COLO668 (cell line): ENCODE measurements around the gene FAM174C.

ENCODE experiments used
- DNase-seq: peaks from one replicate; lab custom pipeline; 2025; ENCODE audit not compliant: unreplicated experiment; lab: John Stamatoyannopoulos, UW

The FAM174C gene

DNA sequence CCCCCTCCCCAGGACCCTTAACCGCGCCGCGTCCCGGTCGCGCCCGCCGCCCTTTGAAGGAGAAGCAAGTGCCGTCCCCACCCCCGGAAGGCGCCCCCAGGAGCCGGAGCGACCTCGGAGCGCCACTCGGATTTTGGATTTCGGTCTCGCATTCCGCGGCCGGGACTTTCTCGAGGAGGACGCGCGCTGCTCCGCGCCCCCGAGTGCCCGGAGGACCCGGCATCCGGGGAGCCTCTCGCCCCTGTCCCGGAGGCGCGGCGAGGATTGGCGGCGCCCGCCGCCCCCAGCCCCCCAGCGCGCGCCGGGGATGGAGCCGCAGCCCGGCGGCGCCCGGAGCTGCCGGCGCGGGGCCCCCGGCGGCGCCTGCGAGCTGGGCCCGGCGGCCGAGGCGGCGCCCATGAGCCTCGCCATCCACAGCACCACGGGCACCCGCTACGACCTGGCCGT lies 25.3 kb upstream of the FAM174C start:
- peak; percentile 60 for DNase-seq

DNA sequence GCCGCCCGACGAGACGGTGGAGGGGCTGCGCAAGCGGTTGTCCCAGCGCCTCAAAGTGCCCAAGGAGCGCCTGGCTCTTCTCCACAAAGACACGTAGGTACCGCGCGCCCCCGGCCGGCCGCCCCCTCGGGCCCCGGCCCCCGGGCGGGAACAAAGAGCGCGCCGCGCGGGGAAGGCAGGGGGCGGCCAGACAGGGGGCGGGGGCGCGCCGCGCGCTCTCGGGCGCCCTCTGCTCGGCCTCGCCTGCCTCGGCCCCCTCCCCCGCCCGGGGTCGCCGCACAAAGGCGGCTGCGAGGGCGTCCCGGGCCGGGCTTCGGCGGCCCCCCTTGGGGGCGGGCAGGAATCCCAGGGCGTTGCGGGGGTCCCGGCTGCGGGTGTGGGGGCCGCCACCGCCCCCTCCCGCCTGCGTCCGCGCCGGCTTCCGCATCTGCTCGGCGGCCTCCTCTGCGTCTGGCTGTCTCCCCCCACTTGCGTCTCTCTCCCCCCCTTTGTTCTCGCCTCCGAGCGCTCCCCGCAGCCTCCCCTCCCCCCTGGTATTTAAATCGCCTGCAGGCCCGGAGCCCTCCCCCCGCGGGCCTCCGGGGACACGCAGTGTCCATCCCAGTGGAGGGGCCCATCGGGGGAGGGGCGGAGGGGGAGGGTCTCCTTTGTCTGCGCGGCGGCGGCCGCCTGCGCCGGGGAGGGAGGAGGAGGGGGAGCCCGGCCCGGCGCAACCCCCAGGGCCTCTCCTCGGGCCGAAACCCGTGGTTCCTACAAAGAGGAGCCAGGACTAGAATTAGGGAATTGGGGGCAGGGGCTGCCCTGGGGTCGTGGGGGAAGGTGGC lies 24.7 kb upstream of the FAM174C start:
- DNase-seq, result peak; percentile 83

DNA sequence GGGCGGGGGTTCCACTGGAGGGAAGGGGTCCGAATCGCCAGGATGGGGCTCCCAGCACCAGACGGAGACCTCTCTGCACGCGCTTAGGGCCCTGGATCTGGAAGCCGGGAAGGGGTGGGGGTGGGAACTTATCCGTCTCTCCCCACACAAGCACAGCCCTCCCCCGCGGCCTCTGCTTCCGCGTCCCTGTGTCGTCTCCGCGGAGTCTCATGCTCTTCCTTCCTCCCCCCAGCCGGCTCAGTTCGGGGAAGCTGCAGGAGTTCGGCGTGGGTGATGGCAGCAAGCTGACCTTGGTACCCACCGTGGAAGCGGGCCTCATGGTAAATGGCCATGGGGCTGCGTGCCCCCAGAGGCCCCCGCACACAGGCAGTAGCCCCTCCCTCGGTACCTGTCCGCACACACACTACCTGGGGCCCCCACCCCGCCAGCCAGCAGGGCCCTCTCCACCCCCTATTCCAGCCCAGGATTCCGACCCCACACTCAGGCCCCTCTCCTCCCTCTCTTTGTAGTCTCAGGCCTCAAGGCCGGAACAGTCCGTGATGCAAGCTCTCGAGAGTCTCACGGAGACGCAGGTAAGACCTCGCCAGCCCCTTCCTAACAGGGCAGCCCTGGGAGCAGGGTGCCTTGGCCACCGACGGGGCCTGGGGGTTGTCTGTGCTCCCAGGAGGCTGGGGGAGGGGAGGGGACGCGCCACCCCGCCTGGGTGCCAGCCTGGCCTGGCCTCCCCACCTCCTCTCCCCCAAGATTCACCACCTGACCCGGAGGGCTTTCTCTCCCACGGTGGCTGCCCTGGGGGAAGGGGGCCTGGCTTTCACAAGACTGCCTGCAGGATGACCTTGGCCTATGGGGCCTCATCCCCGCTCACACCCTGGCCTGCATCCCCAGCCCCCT lies 23.8 kb upstream of the FAM174C start:
- peak; percentile 86 for DNase-seq

DNA sequence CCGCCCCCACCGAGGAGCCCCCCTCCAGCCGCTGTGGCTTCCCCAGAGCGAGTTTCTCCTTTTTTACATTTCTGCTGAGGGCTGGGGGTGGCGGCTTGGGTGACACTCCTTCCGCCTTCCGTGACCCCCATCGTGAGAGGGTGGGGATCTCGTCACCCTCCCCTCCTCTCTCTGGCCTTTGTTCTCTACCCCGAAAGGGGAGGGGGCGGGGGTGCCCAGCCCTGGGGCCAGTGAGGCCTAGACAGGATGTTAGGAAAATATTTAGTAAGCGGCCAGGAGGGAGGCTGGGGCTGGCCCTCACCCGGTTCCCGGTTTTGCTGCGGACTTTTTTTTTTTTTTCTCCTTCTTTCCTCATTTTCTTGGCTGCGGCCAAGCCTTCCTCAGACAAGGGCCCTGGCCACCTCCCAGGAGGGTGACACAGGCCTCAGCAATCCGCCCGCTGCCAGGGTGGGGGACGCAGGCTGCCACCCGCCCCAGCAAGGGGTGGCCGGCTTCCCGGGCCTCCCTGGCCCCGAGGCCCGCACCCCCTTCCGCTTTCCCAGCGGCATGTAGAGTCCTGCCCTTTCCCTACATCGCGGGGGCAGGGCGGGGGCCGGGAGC lies 23.0 kb upstream of the FAM174C start:
- peak; percentile 76 for DNase-seq

DNA sequence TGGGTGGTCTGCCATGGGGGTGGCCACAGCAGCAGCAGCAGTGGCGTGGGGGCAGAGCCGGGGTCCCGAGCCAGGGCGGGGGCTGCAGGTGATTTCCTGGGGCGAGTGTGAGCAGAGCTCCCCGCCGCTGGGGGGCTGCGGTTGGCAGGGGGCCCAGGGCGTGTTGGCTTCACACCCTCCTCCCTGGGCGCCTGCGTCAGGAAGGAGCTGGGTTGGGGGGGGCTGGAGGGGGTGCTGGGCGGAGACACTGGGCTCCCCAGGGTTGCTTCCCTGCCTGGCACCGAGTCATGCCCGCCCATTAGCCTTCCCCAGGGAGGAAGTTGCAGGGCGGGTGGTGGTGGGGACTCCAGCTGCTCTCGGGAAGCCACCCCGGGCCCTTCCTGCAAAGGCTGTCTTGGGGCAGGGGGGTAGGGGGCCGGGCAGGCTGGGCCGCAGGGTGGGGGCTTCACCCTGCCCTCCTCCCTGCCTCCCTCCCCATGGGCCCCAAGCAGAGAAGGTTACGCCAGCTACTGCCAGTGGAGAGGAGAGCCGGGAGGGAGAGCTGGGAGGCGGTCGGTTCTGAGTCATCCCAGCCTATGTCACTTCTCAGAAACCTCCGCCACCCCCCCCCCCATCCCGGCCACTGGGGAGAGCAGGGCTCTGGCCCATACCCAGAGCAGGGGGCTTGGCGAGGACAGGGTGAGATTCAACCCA lies 22.4 kb upstream of the FAM174C start:
- DNase-seq, result peak; percentile 79

DNA sequence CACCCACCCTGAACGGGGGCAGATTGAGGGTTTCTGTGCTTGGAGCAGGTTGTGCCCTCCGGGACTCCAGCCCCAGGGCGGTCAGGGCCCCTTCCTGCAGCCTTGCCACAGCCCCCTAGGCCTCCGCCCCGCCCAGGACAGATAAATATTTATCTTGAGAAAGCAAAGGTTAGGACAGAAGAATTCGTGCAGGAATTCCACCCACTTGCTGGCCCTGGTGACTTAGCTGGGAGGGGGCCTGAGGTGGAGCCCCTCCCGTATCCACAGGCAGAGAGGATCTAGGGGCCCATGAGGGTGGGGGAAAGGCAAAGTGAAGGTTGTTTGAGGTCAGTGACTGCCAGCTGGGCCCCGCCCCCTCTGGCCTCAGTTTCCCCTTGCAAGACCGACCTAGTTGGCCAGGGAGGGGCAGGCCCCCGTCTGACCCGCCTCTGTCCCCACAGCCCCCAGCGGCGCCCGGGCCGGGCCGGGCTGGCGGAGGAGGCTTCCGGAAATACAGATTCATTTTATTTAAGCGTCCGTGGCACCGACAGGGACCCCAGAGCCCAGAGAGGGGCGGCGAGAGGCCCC lies 21.7 kb upstream of the FAM174C start:
- DNase-seq, result no peak

DNA sequence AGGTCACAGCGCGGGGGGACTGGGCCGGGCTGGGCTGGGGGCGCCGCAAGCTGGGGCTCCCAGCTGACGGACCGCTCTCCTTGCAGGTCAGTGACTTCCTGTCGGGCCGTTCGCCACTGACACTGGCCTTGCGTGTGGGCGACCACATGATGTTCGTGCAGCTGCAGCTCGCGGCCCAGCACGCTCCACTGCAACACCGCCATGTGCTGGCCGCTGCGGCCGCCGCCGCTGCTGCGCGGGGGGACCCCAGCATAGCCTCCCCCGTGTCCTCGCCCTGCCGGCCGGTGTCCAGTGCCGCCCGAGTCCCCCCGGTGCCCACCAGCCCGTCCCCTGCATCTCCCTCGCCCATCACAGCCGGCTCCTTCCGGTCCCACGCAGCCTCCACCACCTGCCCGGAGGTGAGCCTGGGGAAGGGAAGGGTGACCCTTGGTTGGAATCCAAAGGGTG lies 21.2 kb upstream of the FAM174C start:
- no peak for DNase-seq

DNA sequence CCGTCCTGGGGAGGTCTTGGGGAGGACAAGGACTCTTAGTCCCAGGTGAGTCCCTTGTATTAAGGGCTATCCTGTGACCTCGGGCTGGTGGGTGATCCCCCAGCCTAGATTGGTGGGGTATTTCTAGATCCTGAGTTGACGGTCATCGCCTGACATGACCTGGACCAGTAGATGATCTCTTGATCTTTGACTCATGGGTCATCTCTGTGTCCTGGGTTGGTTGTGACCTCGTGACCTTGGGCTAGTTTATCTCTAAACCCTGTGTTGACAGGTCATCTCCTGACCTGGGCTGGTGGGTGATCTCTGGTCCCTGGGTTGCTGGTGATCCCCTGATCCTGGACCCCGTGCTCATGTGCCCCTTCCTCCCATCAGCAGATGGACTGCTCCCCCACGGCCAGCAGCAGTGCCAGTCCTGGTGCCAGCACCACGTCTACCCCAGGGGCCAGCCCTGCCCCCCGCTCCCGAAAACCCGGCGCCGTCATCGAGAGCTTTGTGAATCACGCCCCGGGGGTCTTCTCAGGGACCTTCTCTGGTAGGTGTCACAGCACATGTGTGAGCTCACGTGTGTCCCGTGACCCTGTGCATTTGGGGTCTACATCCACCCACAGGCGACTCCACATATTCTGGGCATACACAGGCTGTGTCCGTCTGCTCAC lies 20.7 kb upstream of the FAM174C start:
- no peak for DNase-seq

DNA sequence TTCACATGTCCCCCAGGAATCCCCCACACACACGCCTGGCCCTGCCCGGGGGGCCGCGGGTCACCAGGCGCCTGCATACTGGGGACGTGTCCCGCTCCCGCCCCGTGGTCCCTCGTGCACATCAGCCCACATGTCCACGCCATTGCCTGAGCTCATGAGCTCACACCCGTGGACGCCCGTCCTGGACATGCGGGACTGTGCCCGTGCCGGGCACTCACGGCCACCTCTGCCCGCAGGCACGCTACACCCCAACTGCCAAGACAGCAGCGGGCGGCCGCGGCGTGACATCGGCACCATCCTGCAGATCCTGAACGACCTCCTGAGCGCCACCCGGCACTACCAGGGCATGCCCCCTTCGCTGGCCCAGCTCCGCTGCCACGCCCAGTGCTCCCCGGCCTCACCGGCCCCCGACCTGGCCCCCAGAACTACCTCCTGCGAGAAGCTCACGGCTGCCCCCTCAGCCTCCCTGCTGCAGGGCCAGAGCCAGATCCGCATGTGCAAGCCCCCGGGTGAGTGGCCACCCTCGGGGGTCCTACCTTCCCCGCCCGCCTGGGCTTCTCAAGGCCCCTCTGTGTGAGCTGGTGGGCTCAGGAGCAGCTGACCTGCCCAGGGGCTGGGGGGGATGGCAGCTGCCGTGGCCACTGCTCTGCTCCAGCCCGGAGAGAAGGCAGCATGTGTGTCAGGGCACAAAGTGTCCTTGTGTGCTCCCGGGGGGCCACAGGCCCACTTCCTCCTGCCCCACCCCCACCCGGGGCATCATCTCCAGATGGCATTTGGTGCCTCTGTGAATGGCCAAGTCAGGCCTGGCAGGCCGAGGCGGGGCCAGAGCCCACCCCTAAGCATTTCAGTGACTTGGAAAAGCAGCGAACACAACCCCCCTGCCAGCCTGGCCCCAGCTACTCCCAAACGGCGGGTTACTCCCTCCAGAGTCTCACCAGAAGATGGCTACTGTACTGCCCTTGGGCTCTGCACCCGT lies 19.9 kb upstream of the FAM174C start:
- no peak for DNase-seq

DNA sequence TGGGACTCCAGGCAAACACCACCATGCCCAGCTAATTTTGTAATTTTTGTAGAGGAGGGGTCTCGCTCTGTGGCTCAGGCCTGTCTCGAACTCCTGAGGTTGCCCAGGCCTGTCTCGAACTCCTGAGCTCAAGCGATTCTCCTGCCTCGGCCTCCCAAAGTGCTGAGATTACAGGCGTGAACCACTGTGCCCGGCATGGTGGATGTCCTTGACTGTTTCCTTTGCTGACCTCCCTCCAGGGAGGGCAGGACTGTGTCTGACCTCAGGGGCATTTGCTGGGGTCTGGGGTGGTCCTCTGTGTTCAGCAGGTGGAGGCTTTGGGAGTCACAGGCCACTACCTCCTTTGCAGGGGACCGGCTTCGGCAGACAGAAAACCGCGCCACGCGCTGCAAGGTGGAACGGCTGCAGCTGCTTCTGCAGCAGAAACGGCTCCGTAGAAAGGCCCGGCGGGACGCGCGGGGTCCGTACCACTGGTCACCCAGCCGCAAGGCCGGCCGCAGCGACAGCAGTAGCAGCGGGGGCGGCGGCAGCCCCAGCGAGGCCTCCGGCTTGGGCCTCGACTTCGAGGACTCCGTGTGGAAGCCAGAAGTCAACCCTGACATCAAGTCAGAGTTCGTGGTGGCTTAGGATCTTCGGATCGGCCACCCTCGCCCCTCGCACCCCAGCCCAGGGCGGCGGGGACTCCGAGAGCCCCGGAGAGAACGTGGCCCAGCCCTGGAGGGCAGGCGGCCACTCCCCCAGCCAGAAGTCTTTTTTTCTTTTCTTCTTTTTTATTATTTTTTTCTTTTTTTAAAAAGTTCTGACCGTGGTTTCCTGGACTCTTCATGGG lies 18.5 kb upstream of the FAM174C start:
- no peak for DNase-seq

DNA sequence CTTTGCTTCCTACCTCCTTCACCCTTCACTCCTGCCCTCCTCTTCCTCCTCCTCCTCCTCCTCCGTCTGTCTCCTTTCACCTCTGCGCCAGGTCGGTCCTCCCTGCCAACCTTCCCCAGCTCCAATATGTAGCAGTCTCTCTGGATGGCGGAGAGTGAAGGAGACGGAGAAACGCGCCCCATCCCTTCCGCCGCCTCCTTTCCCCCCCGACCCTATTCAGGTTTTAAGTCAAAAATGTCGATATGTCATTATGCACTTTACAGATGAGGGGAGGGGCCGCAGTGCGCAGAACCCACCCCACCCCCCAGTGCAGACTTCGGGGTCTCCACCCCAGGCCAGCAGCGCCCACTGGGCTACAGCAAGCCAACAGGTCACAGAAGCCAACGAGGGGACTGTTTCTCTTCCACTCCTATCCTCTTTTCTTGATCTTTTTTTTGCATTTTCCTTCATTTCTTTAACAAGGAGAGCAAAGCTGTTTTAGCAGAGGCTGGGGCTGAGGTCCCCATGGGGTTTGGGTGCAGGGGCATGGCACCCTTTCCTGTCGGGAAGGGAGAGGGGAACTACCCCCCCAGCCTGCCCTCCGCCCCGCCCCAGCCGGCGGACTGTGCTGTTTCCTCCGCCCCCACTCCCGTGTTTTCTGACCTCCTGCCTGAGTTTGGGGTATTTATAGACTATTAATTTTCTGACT lies 17.7 kb upstream of the FAM174C start:
- DNase-seq, result no peak

DNA sequence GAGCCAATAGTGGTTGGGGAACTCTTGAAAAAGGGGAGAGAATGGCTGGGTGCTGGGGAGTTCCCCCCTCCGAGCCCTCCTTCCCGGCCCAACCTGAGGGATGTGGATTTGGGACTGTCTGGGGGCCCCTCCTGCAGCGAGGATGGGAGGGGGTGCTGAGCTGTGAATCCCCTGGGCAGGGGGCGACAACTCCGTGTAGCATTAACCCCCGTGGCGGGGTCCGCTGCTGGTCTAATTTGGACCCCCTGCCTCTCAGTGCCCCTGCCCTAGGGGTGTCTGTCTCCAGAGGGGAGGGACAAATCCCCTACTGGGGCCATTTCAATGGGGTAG lies 17.2 kb upstream of the FAM174C start:
- DNase-seq, result no peak

DNA sequence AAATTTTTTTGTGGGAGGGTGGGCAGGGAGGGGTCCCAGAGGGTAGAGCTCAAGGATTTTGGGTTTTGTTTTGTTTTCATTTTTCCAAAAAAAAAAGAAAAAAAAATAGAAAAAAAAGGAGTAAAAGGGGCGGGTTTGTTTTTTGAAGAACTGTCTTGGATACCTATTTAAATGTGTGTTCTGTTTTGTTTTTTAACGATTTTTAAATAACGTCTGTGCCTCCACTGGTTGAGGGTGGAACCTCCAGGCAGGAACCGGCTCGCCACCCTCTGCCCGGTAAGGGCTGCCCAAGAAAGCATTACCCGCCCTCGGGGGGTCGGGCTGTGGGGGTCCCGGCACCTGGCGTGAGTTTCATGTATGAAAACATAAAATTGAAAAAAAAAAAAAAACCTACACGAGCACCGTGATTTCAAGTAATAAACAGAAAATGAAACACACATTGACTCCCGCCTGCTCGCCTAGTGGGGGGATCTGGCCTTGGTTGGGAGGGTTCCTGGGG lies 16.6 kb upstream of the FAM174C start:
- no peak for DNase-seq

DNA sequence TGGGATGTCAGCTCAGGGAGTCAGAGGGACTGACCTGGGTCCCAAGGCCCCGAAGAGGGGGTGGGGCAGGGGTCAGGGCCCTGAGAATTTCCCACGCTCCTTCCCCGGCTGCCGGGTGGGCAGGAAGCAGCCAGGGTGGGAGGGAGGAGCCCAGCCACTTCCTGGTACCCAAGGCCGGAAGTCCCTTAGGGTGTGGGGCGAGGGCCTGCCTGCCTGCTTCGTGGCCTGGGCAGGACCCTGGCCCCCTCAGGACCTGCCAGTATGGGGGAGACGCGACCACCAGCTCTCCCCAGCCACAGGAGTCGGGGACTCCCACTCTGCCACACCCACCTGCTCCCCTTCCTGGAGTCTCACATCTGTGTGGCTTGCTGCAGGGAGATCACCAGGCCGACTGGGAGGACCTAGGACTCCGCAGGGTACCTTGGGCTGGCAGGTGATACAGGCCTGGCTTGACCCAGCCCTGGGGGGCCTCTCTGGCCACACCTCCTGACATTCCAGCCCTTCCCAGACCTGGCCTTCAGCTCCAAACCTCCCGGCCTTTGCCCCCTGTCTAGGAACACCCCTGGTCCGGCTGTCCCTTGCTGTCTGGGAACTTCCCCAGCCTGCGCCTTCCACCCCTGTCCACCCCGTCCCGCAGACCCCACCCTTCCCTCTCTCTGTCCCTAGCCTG lies 16.0 kb upstream of the FAM174C start:
- peak; percentile 72 for DNase-seq

DNA sequence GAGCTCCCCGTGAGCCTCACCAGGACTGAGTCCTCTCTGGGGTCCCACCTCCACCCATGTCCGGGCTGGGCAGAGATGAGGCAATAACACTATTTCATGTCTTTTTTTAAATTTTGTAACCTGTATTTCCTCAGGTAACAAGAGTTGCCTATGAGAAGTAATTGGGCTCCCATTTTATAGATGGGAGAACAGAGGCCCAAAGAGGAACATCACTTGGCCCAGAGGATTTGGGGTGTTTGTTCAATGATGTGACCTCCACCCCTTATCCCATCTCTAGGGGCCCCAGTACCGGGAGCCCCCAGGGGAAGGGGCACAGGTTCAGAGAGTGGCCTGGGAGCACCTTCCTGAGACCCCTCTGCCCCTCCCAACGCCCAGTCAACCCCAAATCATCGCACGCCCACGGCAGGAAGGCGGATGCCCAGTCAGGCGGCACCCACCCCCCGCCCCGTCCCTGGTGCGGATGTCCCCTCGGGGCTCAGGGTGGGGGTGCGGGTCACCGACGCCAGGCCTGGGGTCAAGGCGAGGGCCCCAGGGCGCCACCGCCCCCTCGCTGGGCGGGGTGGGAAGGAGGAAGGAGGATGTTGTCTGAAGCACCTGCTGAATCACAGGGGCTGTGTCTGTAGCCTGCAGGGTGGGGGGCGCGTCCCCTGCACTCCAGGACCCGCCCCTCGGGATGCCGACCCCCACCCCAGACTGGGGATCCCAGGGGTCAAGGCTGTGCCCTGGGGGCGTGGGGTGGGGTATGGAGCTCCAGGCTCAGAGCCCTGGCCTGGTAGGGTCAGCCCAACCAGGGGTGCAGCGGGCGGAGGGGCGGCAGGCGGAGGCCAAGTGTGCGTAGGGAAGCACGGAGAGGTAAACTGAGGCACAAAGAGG lies 15.2 kb upstream of the FAM174C start:
- peak; percentile 27 for DNase-seq
